Activated T-helper 1 cell treated with Interleukin-2 at 50 U/mL for 16 hours (primary cell): ENCODE measurements around the gene HLTF.
A peak's percentile ranks its signal among the peaks of the same experiment; 100 is the strongest.
"Not testable (repeated sequence)": the region's sequence is repeated elsewhere in the genome, so short reads cannot be mapped to it uniquely, and the experiment has no call there.

Source experiments
- DNase-seq: peaks from one replicate; pipeline ENCODE4 v3.0.0-alpha.2; 2020; ENCODE audit warnings: low read depth

The HLTF gene

GRCh38 chr3:148991219-148992026, 94.9 kb downstream of the HLTF start, which contains the start of gene GYG1:
TSS of gene GYG1 (plus strand) at chr3:148991540. CDS start at chr3:148991641, 101 bp downstream.
- peak; percentile 77 for DNase-seq

GRCh38 chr3:148990236-148990635, 96.1 kb downstream of the HLTF start:
- DNase-seq = no peak

GRCh38 chr3:148987551-148987950, 98.8 kb downstream of the HLTF start:
- DNase-seq = not testable (repeated sequence)

GRCh38 chr3:148981273-148981672, 105.1 kb downstream of the HLTF start:
- DNase-seq = no peak
